GM12891 (cell line): ENCODE data around the gene C14orf93.

Source experiments
- POLR2A ChIP-seq: IDR thresholded peaks from 2 replicates; pipeline ENCODE4 v1.6.1; 2011; ENCODE audit warnings: low read depth, low read length, control low read depth
- SPI1 ChIP-seq: IDR thresholded peaks from 2 replicates; pipeline ENCODE4 v1.6.1; 2011; ENCODE audit warnings: low read depth, low read length, control low read depth
- TAF1 ChIP-seq: IDR thresholded peaks from 2 replicates; pipeline ENCODE4 v1.6.1; 2011; ENCODE audit warnings: low read depth, low read length, control low read depth

GRCh38 chr14:23013054-23013748, 3.3 kb upstream of the C14orf93 start:
- TF ChIP-seq POLR2A (no peak), SPI1 (no peak), TAF1 (no peak)
